Activated CD4-positive, alpha-beta T cell treated with anti-CD3 and anti-CD28 coated beads, Interleukin-2, Interleukin-6, amounts not matched to agents 100 ng/mL and 50 ng/mL, durations not matched to agents 16 hours and 8 hours (primary cell): ENCODE measurements around the gene TUBB6.

Experiments used
- DNase-seq: peaks from one replicate; pipeline ENCODE4 v3.0.0-alpha.2; 2020

Gene TUBB6

DNA sequence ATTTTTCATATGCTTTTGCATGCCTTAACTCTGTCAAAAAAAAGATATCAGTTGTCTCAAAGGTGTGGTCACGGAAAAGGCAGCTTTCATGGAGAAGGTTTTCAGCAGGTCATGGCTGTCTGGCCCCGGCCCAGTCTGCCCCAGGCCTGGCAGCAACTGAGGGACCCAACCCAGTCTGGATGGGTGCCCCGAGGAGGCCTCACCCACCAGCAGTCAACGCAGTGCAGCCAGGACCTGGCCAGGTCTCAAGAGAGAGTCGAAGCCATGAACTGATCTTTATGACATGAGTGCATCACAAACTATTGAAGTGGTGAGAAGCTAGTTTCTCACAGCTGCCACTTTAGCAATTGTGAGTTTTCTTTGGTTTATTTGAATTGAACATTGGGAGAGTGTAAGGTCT, 7.9 kb downstream of the TUBB6 start:
- no peak for DNase-seq

DNA sequence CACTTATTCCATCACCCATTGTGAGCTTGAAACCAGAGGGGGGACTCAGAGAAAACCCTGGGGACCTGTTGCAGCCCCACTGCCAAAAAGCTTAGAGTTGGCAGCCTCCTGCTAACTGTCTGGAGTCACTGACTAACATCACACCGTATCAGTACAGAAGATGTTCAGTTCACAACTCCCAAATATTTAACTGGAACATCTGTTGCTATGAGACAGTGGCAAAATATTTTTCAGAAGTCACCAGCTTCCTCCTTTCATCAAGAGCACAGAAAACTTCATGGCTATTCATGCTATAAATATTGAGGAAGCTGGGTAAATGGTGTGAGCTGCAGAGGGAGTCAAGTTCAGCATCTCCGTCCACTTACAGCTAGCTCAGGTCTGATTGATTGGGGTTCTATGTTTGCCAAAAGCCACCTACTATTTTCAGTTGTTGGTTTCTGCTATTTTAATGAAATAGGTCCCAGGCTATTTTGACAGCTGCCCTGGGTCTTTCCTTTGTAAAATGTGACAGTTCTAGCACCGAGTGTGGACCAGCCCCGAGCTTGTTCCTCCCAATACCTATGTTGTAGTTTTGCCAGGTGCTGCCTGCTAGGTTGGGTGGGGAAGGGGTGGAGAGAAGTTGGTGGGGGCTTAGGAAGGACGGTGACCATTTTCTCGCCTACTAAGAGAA, 9.8 kb downstream of the TUBB6 start:
- DNase-seq: no peak

DNA sequence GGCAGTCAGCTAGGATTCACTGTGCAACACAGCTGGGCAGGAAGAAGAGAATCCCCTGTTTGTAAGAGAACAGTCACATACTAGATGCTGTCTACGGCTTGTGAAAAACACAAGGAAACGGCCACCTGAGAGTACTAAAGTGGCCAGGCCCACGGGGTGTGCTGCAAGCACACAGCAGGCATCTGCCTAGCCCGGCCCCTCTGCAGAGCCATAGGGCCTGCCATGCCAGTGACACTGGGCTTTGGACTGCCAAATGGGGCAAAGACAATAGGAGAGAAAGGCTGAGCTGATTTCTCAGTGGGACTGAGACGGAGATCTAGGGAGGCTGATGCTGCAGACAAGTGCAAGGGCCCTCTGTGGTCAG, 10.3 kb downstream of the TUBB6 start:
- no peak for DNase-seq

DNA sequence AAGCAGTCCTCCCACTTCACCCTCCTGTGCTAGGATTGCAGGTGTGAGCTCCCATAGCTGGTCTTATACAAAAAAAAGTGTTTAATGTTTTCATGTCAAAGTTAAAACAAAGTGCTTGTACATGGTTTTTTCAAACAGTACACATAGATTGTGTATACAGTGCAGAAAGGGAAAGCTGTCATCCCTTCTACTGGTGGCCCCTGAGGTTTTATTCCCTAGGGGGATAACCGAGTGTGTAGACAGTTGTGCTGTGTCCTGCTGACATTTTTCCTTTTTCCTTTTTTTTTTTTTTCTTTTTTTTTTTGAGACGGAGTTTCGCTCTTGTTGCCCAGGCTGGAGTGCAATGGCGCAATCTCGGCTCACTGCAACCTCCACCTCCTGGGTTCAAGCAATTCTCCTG, 10.8 kb downstream of the TUBB6 start:
- no peak for DNase-seq

DNA sequence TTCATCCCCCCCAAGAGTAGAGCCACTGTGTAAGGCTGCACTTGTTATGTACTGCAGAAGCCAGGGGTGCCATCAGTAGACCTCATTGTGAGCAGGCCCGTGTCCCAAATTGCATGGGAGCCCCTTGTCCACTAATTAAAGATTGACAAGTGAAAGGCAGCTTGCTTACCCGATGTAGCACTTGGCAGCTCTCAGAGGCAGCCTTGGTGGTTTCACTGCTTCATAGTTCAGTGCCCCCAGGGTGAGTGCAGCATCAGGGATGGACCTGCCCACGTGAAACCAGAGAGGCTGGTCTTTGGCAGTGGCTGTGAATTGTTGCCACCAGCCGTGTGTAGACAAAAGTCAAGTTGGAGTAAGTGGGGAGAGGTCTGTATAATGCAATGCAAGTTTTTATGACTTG, 13.3 kb downstream of the TUBB6 start:
- no peak for DNase-seq

- no peak for DNase-seq
Measured at GRCh38 chr18:12324991-12325725, 17.1 kb downstream of the TUBB6 start.

- no peak for DNase-seq
Measured at GRCh38 chr18:12325726-12326245, 17.7 kb downstream of the TUBB6 start.

GRCh38 chr18:12326711-12327460, 18.8 kb downstream of the TUBB6 start:
- no peak for DNase-seq

- peak; percentile 84 for DNase-seq
Measured at GRCh38 chr18:12327510-12328178, 19.6 kb downstream of the TUBB6 start.

DNA sequence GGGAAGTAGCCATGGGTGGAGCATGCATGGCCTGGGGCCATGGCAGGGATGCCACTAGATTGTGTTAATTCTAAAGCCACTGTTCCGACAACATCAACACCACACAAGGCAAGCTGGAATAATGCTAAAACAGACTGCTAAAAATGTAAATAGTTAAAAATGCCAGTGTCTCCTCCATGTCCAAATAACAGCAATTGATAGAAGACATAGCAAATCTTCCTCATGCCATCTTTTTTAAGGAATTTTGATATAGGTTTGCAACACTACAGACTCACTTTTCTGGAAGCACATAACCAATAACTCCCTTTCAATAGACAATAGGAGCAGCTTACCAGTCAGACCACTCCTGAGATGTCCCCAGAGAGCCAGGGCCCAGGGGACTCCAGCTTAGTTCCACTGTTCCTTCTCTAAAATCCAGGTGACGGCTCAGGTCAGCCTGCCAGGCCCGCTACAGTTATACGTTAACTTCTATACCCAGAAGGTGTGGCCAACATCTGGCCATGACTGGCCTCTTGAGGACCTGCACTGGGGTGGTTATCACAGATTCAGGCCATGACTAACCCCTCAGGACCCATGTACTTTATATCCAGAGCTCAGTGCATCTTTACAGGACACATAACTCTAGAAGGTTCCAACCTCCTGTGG, 20.3 kb downstream of the TUBB6 start:
- DNase-seq: no peak

- no peak for DNase-seq
Measured at GRCh38 chr18:12329125-12329698, 21.2 kb downstream of the TUBB6 start.

DNA sequence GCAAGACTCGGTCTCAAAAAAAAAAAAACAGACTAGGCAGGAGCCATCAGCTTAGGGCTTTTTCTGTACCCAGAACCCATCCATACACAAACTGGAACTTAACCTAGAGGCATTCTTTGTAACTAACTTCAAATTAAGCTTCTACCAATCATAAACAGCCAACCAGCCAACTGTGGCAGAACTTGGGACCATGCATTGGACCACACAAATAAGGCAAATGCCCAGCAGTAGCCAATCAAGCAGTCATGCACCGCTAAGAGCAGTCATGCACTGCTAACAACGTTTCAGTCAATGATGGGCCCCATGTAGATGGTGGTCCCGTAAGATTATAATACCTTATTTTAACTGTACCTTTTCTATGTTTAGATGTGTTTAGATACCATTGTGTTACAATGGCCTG, 22.7 kb downstream of the TUBB6 start:
- no peak for DNase-seq

DNA sequence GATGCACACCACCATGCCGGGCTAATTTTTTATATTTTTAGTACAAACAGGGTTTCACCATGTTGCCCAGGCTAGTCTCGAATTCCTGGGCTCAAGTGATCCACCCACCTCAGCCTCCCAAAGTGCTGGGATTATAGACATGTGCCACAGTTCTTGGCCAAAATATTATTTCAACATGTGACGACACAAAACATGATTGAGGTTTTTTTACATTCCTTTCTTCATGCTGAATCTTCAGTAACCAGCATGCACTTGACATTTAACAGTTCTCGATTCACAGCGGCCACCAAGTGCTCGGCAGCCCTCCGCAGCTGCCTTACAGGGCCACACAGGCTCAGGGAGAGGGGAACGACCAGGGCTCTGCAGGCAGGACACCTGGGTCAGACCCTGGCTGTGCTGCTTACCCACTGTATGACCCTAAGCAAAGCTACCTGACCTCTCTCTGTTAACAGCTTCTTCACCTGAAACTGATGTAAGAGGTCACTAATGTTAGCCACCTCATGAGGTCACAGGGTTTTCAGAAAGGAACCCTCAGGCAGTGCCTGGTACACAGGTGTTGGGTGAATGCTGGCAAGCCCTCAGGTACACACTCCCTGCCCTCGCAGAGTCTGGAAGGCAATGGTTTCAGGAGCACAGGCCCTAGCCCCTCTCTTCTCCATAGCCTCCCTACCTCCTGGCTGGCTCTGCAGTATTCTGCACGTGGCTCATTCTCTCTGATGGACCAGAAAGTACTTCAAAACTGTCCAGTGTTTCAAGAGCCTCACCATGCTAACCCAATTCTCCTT, 25.7 kb downstream of the TUBB6 start:
- DNase-seq: no peak

GRCh38 chr18:12334366-12334808, 26.3 kb downstream of the TUBB6 start:
- DNase-seq: no peak

- no peak for DNase-seq
Measured at GRCh38 chr18:12334863-12335262, 26.8 kb downstream of the TUBB6 start.

DNA sequence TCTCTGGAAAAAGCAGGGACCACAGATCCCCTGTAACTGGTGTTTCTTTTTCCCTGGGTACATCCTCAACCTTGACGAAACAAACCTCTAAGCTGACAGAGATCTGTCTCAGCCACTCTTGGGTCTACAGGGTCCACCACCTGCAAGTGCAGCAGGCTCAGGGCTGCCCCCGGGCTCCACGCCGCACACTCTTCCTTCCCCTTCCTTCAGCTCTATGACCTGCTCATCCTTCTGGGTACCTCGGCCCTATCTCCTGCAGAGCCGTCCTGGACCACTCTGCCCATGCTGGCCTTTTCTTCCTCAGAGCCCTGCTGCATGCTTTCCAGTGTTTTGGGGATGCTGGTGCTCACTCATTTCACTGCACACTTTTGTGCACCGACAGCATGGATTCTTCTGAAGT, 27.5 kb downstream of the TUBB6 start:
- no peak for DNase-seq

- DNase-seq: no peak
Measured at GRCh38 chr18:12336171-12336613, 28.2 kb downstream of the TUBB6 start.

DNA sequence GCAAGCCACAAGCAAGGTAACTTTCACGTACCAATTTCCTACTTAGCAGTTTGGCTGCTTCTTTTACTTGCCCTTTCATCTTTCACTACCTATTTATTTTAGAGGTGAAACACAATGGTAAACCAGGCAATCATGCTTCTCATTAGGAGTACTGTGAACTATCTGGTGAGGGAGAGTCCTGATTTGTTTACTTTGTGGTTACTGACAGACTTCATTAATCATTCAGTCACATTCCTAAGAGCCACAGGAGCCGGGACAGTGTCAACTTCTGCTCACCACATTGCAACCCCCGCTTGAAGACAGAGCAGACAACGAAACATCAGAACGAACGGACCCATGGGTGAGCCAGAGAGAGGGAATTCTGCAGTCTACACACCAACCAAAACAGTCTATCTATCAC, 28.8 kb downstream of the TUBB6 start:
- no peak for DNase-seq

DNA sequence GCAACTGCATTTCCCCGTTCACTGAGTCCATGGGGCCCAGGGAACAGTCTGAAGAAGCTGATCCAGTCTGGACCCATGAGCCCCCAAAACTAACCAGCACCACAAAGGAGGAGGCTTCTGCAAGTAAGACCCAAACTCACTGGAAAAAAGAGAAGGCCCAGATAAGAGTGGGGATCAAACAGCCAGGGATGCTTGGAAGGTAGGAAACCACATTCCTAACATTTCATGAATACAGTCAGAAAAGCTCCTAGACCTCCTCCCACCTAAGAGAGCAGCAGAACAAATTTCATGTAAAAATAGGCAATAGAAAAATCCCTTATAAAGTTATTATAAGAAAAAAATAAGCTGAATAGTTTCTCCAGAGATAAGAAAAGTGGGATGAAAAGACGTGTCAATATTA, 30.3 kb downstream of the TUBB6 start:
- DNase-seq: no peak

GRCh38 chr18:12340945-12341660, 33.1 kb downstream of the TUBB6 start:
- DNase-seq: no peak

DNA sequence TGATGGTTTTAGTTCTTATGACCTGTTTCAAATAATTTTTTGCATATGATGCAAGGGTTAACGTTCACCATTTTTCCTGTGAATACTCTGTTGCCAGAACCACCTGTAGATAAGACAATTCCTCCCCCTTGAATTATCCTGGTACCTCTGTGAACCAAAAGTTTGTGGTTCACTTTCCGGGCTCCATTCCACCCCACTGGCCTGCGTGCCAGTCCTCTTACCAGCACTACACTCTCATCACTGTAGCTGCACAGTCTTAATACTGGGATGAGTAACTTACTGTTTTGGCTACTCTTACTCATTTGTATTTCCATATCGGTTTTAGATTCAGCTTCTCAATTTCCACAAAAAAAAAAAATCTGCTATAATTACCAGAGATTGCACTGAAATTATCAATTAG, 34.6 kb downstream of the TUBB6 start:
- no peak for DNase-seq
